GM12875 (cell line): ENCODE data around the gene HOXC5.

Experiments used
- H3K4me3 ChIP-seq: one replicate; pipeline ENCODE4 v1.5.1; 2011; ENCODE audit warnings: low read depth, low read length, control low read depth
- TF ChIP-seq, protein P1 (sequence below): IDR thresholded peaks from 2 replicates; pipeline ENCODE4 v1.5.1; 2011; ENCODE audit warnings: low read depth, mild to moderate bottlenecking, control low read depth, inconsistent platforms, low read length, moderate library complexity, borderline replicate concordance; ENCODE audit not compliant: insufficient read depth

The HOXC5 gene

DNA sequence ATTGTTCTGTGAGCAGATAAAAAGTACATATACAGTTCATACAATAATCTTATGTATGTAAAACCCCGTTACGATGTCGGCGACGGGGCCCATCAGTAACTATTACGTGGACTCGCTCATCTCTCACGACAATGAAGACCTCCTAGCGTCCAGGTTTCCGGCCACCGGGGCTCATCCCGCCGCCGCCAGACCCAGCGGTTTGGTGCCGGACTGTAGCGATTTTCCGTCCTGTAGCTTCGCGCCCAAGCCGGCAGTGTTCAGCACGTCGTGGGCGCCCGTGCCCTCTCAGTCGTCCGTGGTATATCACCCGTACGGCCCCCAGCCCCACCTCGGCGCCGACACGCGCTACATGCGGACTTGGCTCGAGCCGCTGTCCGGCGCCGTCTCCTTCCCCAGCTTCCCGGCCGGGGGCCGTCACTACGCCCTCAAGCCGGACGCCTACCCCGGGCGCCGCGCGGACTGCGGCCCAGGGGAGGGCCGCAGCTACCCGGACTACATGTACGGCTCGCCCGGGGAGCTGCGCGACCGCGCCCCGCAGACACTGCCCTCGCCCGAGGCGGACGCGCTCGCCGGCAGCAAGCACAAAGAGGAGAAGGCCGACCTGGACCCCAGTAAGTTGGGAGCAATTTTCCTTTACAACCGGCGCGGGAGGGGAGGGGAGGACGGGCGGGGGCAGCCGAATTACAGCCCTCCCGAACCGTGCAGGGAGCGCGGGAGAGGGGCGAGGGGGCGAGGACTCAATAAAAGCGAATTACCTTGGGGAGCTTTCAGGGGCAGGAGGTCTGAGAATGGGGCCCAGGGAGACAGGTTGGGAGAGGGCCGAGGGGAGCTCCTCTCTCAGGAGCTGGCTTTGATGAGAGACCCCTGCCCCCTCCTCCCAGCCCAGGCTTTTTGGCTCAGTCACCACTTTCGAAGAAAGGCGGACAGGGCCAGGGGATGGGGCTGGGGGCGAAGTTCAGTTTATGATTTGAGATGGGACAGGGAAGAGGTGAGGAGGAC lies 32.4 kb upstream of the HOXC5 start, which contains the start of gene HOXC9:
HOXC9 (plus strand) TSS at position 46 of the 999 bp plus-strand sequence; CDS start at position 74, 28 bp downstream.
- no peak within 1 kb of the TSS for H3K4me3 ChIP-seq
- TF ChIP-seq, protein P1, sequence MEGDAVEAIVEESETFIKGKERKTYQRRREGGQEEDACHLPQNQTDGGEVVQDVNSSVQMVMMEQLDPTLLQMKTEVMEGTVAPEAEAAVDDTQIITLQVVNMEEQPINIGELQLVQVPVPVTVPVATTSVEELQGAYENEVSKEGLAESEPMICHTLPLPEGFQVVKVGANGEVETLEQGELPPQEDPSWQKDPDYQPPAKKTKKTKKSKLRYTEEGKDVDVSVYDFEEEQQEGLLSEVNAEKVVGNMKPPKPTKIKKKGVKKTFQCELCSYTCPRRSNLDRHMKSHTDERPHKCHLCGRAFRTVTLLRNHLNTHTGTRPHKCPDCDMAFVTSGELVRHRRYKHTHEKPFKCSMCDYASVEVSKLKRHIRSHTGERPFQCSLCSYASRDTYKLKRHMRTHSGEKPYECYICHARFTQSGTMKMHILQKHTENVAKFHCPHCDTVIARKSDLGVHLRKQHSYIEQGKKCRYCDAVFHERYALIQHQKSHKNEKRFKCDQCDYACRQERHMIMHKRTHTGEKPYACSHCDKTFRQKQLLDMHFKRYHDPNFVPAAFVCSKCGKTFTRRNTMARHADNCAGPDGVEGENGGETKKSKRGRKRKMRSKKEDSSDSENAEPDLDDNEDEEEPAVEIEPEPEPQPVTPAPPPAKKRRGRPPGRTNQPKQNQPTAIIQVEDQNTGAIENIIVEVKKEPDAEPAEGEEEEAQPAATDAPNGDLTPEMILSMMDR, result no peak

DNA sequence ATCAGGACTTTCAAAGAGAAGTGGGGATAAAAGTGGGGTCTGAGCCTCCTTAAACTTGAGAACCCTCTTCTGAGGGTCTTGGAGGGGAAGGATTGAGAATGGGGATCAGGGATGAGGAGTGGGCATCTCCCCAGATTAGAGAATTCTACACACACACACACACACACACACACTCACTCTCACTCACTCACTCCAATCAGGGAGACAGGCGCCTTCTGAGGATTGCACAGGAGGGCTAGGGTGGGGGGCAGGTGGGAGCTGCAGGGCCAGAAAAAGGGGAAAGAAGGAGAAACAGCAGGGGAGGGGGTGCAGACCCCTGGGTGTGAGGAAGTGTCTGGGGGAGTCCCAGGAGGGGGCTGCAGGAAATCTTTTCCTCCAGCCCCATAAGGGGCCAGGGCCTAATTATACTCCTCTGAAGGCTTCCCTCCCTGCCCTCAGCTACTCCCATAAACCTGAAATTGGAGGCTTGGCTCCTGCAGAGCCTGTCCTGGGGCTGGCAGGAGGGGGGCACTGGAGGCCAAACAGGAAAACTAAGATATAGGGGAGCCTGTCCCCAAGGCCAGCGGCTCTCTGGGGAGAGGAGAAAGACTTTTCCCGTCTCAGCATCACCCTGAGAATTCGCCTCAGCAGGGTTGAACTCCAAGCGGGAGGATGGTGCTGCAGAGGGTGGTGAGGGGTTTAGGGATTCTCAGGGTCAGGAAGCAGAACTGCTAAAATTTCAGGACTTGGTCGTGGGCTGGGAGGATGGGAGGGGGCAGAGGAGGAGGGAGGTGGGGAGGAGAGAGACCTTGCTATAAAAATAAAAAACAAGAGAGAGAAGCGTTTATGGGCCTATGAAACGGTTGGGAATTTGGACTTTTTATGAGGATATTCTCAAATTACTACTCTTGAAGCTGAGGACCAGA lies 31.3 kb upstream of the HOXC5 start:
- H3K4me3 ChIP-seq, result no peak overlapping the region
- TF ChIP-seq, protein P1, result no peak

DNA sequence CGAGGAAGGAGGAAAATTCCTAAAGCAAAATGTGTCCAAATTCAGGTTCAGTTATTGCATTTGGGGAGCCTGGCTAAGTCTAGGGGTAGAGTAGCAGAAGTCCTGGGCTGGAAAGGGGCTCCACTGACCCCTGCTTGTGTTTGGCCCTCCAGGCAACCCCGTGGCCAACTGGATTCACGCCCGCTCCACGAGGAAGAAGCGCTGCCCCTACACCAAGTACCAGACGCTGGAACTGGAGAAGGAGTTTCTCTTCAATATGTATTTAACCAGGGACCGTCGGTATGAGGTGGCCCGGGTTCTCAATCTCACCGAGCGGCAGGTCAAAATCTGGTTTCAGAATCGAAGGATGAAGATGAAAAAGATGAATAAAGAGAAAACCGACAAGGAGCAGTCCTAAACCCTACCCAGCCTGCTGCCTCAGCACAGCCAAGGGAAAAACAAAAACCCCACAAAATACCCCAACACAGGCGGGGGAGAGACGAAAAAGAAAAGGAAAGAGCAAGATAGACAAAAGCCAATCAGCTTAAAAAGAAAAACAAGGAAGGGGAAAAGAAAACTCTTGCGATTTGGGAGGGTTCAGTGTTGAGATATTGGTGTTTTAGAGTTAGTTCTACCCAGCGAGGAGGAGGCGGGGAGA lies 30.5 kb upstream of the HOXC5 start:
- H3K4me3 ChIP-seq, result no peak overlapping the region
- TF ChIP-seq, protein P1, result no peak

DNA sequence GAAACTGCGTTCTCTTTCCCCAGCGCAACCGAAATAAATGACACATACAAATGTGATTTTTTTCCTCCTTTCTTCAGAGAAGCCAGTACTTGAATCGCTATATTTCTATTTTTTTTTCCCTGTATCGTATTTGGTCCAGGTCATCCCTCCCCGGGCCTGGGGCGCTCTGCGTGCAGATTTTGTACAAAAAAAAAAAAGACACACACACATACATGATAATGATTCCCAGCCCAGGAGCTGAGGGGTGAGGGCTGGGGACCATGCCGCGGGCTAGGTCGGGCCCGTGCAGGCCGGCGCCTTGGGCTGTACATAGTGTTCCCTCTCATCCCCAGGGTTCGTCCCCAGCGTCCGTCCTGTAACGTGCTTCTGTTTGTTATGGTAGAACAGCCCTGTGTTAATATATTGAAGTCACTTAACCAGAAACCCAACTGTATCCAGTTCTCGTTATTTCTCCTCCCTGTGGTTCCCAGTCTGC lies 29.9 kb upstream of the HOXC5 start:
- H3K4me3 ChIP-seq, result no peak overlapping the region
- TF ChIP-seq, protein P1, result no peak

DNA sequence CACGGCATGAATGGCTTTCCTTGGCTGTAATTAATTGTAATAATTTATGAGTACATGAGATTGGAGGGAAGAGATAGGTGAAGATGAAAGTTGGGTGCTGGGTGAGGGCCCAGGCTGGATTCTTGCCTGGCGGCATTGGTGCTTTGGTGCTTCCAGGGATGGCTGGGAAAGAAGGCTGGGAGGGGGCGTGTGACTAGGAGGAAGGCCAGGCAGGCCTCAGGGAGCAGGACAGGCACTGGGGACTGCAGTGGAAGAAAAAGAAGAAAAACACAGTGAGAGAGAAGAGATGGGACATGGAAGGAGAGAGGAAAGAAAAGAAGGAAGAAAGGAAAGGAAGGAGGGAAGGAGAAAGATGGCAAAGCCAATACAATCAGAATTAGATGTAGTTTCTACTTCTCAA lies 29.2 kb upstream of the HOXC5 start:
- TF ChIP-seq, protein P1, result no peak
- H3K4me3 ChIP-seq, result no peak overlapping the region

DNA sequence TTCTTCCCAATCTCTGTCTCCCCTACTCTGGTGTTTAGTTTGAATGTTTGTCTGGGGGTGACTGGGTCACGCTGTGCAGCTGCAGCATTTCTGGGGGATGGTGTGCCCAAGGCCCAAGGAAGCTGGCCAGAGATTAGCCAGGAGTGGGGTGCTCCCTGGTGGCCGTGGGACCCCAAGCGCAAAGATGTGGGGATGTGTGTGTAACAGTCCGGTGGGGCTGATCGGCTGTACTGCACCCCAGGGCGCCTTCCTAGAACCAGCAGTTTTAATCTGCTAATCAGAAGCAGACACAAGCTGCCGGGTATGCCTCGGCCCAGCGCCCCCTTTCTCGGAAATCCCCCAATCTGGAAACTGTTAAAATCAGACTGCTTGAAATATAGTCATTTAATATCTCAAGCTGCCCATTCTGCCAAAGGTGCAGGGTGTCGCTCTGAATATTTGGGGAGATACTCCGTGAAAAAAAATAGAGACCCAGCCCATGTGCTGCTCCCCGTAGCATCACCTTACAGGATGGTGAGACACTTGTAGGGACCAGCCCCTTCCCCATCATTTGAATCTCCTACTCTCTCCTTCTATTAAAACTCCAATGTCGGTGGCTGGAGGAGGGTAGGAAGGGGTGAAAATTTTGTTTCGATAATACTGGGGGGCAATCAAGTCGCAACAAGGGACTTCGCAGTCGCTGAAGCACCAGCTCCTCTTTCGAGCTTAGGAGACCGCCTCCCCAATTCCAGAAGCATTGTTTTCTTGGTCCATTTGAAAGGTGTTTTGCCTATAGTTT lies 28.6 kb upstream of the HOXC5 start:
- TF ChIP-seq, protein P1, result 0 out of 2 replicates have a peak, but pooled peaks have one; percentile 15
- H3K4me3 ChIP-seq, result no peak overlapping the region
